K562 (cell line): ENCODE data around the gene CEP131. TPM values are rescaled to one million over a fixed set of nuclear protein-coding genes. Genes with fewer than 3 reads are reported as not detected.

Experiments
- ATAC-seq: fragments of 200-7000 bp; cut with Tn5 transposase; 3 replicates; pipeline ENCODE4 v1.9.1; 2020; ENCODE audit warnings: moderate library complexity
- BruUV-seq: library from RNA; stranded (reverse); fragments of 400-500 nt; replicated peaks from 2 replicates; lab custom pipeline; 2021; lab: Mats Ljungman, UMichigan
- CTCF ChIA-PET: fragments of 300-600 bp; formaldehyde crosslinking; extraction: SDS; loops from one replicate; lab custom pipeline; 2021; ENCODE audit warnings: low intra/inter-chr PET ratio; lab: Yijun Ruan, JAX
- POLR2A ChIA-PET: fragments of 300-600, 350-650 bp; sonication (Branson Sonifier 250); formaldehyde crosslinking; extraction: SDS; loops from one replicate; lab custom pipeline; 2021; ENCODE audit warnings: antibody characterized with exemption, inconsistent platforms; lab: Yijun Ruan, JAX
- DNase-seq, 4 experiments: peaks; one replicate each; pipeline versions ENCODE4 v3.0.0 to v3.0.0-alpha.2; 2011 to 2018; ENCODE audit warnings: low spot score in 3 of 4, mixed read lengths in 3 of 4; ENCODE audit errors: extremely low read depth in 1 of 4
- FAIRE-seq: peaks from 2 replicates; lab custom pipeline; 2011; peaks lifted over from hg19 to GRCh38; lab: Jason Lieb, UNC
- H2AFZ ChIP-seq: 2 replicates; pipeline ENCODE4 v1.6.0; 2011; ENCODE audit warnings: low read depth, low read length, control low read depth, inconsistent platforms
- H3K27ac ChIP-seq: fragments of 200-600 bp; 3 replicates; pipeline ENCODE4 v1.8.0; 2011; ENCODE audit warnings: low read depth, mild to moderate bottlenecking, control low read depth, inconsistent platforms, low read length, moderate library complexity, mixed read lengths; ENCODE audit errors: extremely low read depth
- H3K27me3 ChIP-seq, 2 experiments: fragments of 300-600 bp in 1 of 2; 2 replicates in 1 of 2; 3 replicates in 1 of 2; pipeline versions ENCODE4 v1.6.0 to v1.8.0; 2011; ENCODE audit warnings: inconsistent platforms in 2 of 2, low read length in 2 of 2, mild to moderate bottlenecking in 1 of 2, mixed read lengths in 1 of 2, moderate library complexity in 1 of 2; ENCODE audit not compliant: control insufficient read depth in 2 of 2, insufficient read depth in 2 of 2
- H3K36me3 ChIP-seq: fragments of 300-600 bp; 3 replicates; pipeline ENCODE4 v1.8.0; 2011; ENCODE audit warnings: mild to moderate bottlenecking, low read length, inconsistent platforms; ENCODE audit not compliant: control insufficient read depth, insufficient read depth
- H3K4me1 ChIP-seq, 2 experiments: fragments of 200-600 bp in 1 of 2; replicated peaks in 1 of 2; 2 replicates in 1 of 2; 3 replicates in 1 of 2; pipeline versions ENCODE4 v1.5.1 to v1.8.0; 2011; ENCODE audit warnings: inconsistent platforms in 2 of 2, low read length in 2 of 2, mild to moderate bottlenecking in 1 of 2, mixed read lengths in 1 of 2, moderate library complexity in 1 of 2; ENCODE audit not compliant: control insufficient read depth in 2 of 2, insufficient read depth in 2 of 2
- H3K4me2 ChIP-seq: 2 replicates; pipeline ENCODE4 v1.6.1; 2011; ENCODE audit warnings: low read length, control low read depth, inconsistent platforms, mixed read lengths; ENCODE audit not compliant: insufficient read depth
- H3K4me3 ChIP-seq: fragments of 200-600 bp; sonication (generic), shearing (Covaris generic); 2 replicates; pipeline ENCODE4 v1.5.1; 2016; ENCODE audit warnings: control low read depth, inconsistent platforms
- H3K79me2 ChIP-seq: fragments of 200-600 bp; 3 replicates; pipeline ENCODE4 v1.8.0; 2011; ENCODE audit warnings: low read length, inconsistent platforms; ENCODE audit not compliant: control insufficient read depth, insufficient read depth
- H3K9ac ChIP-seq, 2 experiments: 2 replicates each; pipeline versions ENCODE4 v1.6.0 to v1.6.1; 2011; ENCODE audit warnings: low read depth in 2 of 2, low read length in 2 of 2, control low read depth in 1 of 2, inconsistent platforms in 1 of 2, mild to moderate bottlenecking in 1 of 2, mixed read lengths in 1 of 2; ENCODE audit not compliant: insufficient read depth in 1 of 2
- H3K9me1 ChIP-seq: one replicate; pipeline ENCODE4 v1.6.0; 2011; ENCODE audit warnings: inconsistent platforms, mild to moderate bottlenecking, low read length, moderate library complexity; ENCODE audit not compliant: control insufficient read depth, insufficient read depth
- H3K9me3 ChIP-seq: replicated peaks from 2 replicates; pipeline ENCODE4 v1.5.1; 2011; ENCODE audit warnings: low read depth, low read length, inconsistent platforms; ENCODE audit not compliant: control insufficient read depth, insufficient read depth
- H4K20me1 ChIP-seq: replicated peaks from 2 replicates; pipeline ENCODE4 v1.6.1; 2011; ENCODE audit warnings: low read length, inconsistent platforms, mixed read lengths; ENCODE audit not compliant: control insufficient read depth, insufficient read depth
- ARID3B ChIP-seq: fragments of 250-450 bp; sonication (Bioruptor Pico); IDR thresholded peaks from 2 replicates; pipeline ENCODE4 v1.4.0; 2020; ENCODE audit warnings: borderline replicate concordance
- CBFB ChIP-seq: sonication (generic); formaldehyde crosslinking; IDR thresholded peaks from 2 replicates; pipeline ENCODE4 v1.4.0; 2020; ENCODE audit warnings: mild to moderate bottlenecking, missing genetic modification reagents
- CCNT2 ChIP-seq: IDR thresholded peaks from 2 replicates; pipeline ENCODE4 v1.6.1; 2011; ENCODE audit warnings: borderline replicate concordance, low read depth, mild to moderate bottlenecking, moderate library complexity, mixed read lengths, low read length; ENCODE audit not compliant: insufficient read length; ENCODE audit errors: extremely low read depth
- CTCF ChIP-seq, 3 experiments: IDR thresholded peaks in 2 of 3; conservative IDR thresholded peaks in 1 of 3; 2 replicates each; pipeline ENCODE4 v1.5.1; 2011 to 2012; ENCODE audit warnings: low read length in 3 of 3, mild to moderate bottlenecking in 3 of 3, control low read depth in 2 of 3, improper control_type of control experiment in 1 of 3, inconsistent platforms in 1 of 3, low read depth in 1 of 3, mixed read lengths in 1 of 3, moderate library complexity in 1 of 3; ENCODE audit not compliant: insufficient read depth in 2 of 3
- MED1 ChIP-seq: sonication (generic); formaldehyde crosslinking; IDR thresholded peaks from 2 replicates; pipeline ENCODE4 v1.8.1; 2023; ENCODE audit warnings: missing genetic modification reagents, borderline replicate concordance
- POLR2G ChIP-seq: fragments of 200-400 bp; formaldehyde crosslinking; IDR thresholded peaks from 2 replicates; pipeline ENCODE4 v1.6.1; 2017; ENCODE audit warnings: low read depth, mild to moderate bottlenecking, antibody characterized with exemption, low read length, moderate library complexity
- ZNF740 ChIP-seq, 3 experiments: fragments of 200-800 bp in 1 of 3; sonication (Bioruptor generic) in 1 of 3; sonication (generic) in 1 of 3; formaldehyde crosslinking in 1 of 3; IDR thresholded peaks; 2 replicates each; pipeline versions ENCODE4 v1.6.1 to v1.8.0; 2016 to 2022; ENCODE audit warnings: mild to moderate bottlenecking in 2 of 3, missing compliant biosample characterization in 2 of 3, missing genetic modification characterization in 2 of 3, missing genetic modification reagents in 1 of 3
- WGBS: fragments of 100-300 bp; shearing (Covaris generic); methylation state at CpG from one replicate; pipeline ENCODE4 v1.1.6; 2016; ENCODE audit warnings: low coverage, mixed read lengths; ENCODE audit not compliant: insufficient coverage; ENCODE audit errors: missing lambda C conversion rate; 5-methylcytosine and 5-hydroxymethylcytosine counted together
- in situ Hi-C: fragments of 300-500 bp; cut with MboI; formaldehyde crosslinking; loops from 4 replicates; pipeline ENCODE4 v1.15.0; 2018; ENCODE audit warnings: inconsistent platforms, mixed read lengths
- intact Hi-C: fragments of 100-400 bp; cut with micrococcal nuclease; formaldehyde crosslinking; loops from 2 replicates; pipeline ENCODE4 v1.14.2; 2022
- polyA plus RNA-seq, 8 experiments: library from polyadenylated mRNA; depleted of rRNA in 4 of 8; stranded (reverse) in 5 of 8; unstranded in 3 of 8; fragments of >200 nt; fragmentation: Nextera tagmentation in 2 of 8; fragmentation: Illumina TruSeq in 1 of 8; extraction: Ambion mirVana in 2 of 8; extraction: Trizol in 1 of 8; gene quantifications; 2 replicates each; pipeline versions ENCODE4 v1.2.1 to v1.2.3, GENCODE V29; 2011 to 2014; ENCODE audit warnings: inconsistent platforms in 1 of 8, missing spikeins in 1 of 8
- total RNA-seq, 7 experiments: library from RNA; depleted of rRNA in 6 of 7; stranded (reverse); fragments of >200 nt in 6 of 7; fragmentation: Illumina TruSeq in 2 of 7; extraction: Trizol in 2 of 7; gene quantifications; 2 replicates each; pipeline versions ENCODE4 v1.2.1 to v1.2.3, GENCODE V29; 2011 to 2021; ENCODE audit warnings: low replicate concordance in 1 of 7

CEP131 gene
- total and polyA plus RNA-seq, 9 of the 15 experiments (the other 6 are each of a cell fraction or from before 2014, with no cell fraction given): 0.24 to 21.2 (median 2.3) TPM

- H3K4me3 ChIP-seq: no peak overlapping the region
- ATAC-seq (no peak), FAIRE-seq (no peak), DNase-seq (no peak)
- ChIA-PET CTCF (no interaction called here), POLR2A (interaction anchor here (0.5 to 0.7 kb wide), 2 partner anchors 30 to 248 kb away, joined by 3 read pairs; no protein-coding TSS in a partner anchor)
- no peak overlapping the region for H3K4me2 ChIP-seq
- in situ Hi-C loops (no loop called here), intact Hi-C loops (no loop called here)
- WGBS: 93% methylated on average over 14 of the region's 23 CpGs
- peaks cover 53% of the 10 kb centered on the region; the same call in 2 of the 3 replicates for H3K36me3 ChIP-seq
- H3K4me1 ChIP-seq: peaks cover 0 to 50% of the 10 kb centered on the region in 2 experiments; a peak in 2 of 5 replicates
- H3K27me3 ChIP-seq: no peaks in the 10 kb centered on the region
- no peaks in the 10 kb centered on the region for H3K9me3 ChIP-seq
- H4K20me1 ChIP-seq: no peaks in the 10 kb centered on the region; the same call in 1 of the 2 replicates
- H3K27ac ChIP-seq: no peak overlapping the region
- no TSS peak for BruUV-seq
- H2AFZ ChIP-seq: no peak overlapping the region
- H3K9me1 ChIP-seq: no peaks in the 10 kb centered on the region
- no peak overlapping the region; a peak in 1 of 4 replicates for H3K9ac ChIP-seq
- TF ChIP-seq ARID3B (CRISPR knock-in tag) (no peak), POLR2G (peak; percentile 29)
- no peaks in the 10 kb centered on the region for H3K79me2 ChIP-seq
Measured at GRCh38 chr17:81259058-81259605, 36.4 kb upstream of the CEP131 start.

- peaks cover 46% of the 10 kb centered on the region; the same call in 2 of the 3 replicates for H3K36me3 ChIP-seq
- H3K9me1 ChIP-seq: no peaks in the 10 kb centered on the region
- intact Hi-C loops (no loop called here), in situ Hi-C loops (no loop called here)
- no peaks in the 10 kb centered on the region for H3K27me3 ChIP-seq
- no peak overlapping the region for H3K4me3 ChIP-seq
- no peaks in the 10 kb centered on the region for H3K79me2 ChIP-seq
- no peak for FAIRE-seq
- H2AFZ ChIP-seq: no peak overlapping the region
- H3K27ac ChIP-seq: no peak overlapping the region
- WGBS: 86% methylated on average over 18 of the region's 20 CpGs
- no peaks in the 10 kb centered on the region for H3K9me3 ChIP-seq
- no peak overlapping the region for H3K4me2 ChIP-seq
- ChIA-PET POLR2A (no interaction called here), CTCF (no interaction called here)
- H3K4me1 ChIP-seq: peaks cover 0 to 46% of the 10 kb centered on the region in 2 experiments; a peak in 2 of 5 replicates
- ATAC-seq: peak; percentile 32; the same call in 1 of the 3 replicates
- peak overlapping the region in 1 of 2 experiments; percentile 58; a peak in 2 of 4 replicates for H3K9ac ChIP-seq
- H4K20me1 ChIP-seq: no peaks in the 10 kb centered on the region; the same call in 1 of the 2 replicates
- BruUV-seq: no TSS peak
- no peak for DNase-seq
- TF ChIP-seq MED1 (CRISPR knock-in tag) (no peak), CBFB (CRISPR knock-in tag) (no peak), CTCF (IDR thresholded peaks at IDR 0.05 in 2 of 3, conservative IDR thresholded peaks at IDR 0.05 in 1 of 3; ENCODE audit: insufficient read depth in 2 of 3, low read depth in 1 of 3, low read length in 3 of 3) (peak in 1 of 3 experiments; percentile 41; a peak in 2 of 6 replicates), ZNF740 (CRISPR knock-in tag; IDR thresholded peaks at IDR 0.05) (no peak), ZNF740 (tag; IDR thresholded peaks at IDR 0.05) (no peak), CCNT2 (no peak)
Measured at GRCh38 chr17:81258292-81258691, 35.5 kb upstream of the CEP131 start.
